ENCODE data around the gene SGMS1. TPM values are rescaled to one million over a fixed set of nuclear protein-coding genes. Genes with fewer than 3 reads are reported as not detected.
"Not testable (repeated sequence)": the region's sequence is repeated elsewhere in the genome, so short reads cannot be mapped to it uniquely, and the experiment has no call there.

Gene SGMS1
- 20.8 TPM for total RNA-seq

GRCh38 chr10:50623663-50624412 lies at the start of gene SGMS1:
SGMS1 (minus strand) TSS chr10:50623956; CDS start chr10:50344114, 279,842 bp downstream.
- peak; percentile 71 for ATAC-seq

GRCh38 chr10:50672152-50672551 lies 48.4 kb upstream of the SGMS1 start:
- ATAC-seq, result not testable (repeated sequence)

- not testable (repeated sequence) for ATAC-seq
Observed at GRCh38 chr10:50671645-50672044, 47.9 kb upstream of the SGMS1 start.

- not testable (repeated sequence) for ATAC-seq
Observed at GRCh38 chr10:50669957-50670356, 46.2 kb upstream of the SGMS1 start.

DNA sequence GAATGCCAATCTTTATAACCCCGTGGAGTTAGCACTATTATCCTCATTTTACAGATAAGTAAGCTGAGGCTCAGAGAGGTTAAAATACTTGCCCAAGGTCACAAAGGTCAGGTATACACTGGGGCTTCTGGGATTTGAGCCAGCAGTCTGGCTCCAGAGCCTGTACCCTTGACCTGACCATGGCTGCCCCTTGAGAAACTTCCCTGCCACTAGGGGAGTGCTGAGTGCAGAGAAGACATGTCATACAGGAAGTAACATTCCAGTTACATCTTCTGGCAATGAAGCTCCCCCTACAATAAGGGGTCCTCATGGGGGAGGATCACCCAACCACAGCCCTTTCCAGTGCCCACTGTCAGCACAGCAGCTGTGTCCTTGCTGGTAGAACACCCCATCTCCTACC lies 43.6 kb upstream of the SGMS1 start:
- ATAC-seq, result not testable (repeated sequence)

- ATAC-seq, result not testable (repeated sequence)
Observed at GRCh38 chr10:50662420-50662819, 38.7 kb upstream of the SGMS1 start.

GRCh38 chr10:50661563-50661962 lies 37.8 kb upstream of the SGMS1 start:
- not testable (repeated sequence) for ATAC-seq

GRCh38 chr10:50659865-50660730 lies 36.3 kb upstream of the SGMS1 start:
- ATAC-seq, result peak; percentile 84

DNA sequence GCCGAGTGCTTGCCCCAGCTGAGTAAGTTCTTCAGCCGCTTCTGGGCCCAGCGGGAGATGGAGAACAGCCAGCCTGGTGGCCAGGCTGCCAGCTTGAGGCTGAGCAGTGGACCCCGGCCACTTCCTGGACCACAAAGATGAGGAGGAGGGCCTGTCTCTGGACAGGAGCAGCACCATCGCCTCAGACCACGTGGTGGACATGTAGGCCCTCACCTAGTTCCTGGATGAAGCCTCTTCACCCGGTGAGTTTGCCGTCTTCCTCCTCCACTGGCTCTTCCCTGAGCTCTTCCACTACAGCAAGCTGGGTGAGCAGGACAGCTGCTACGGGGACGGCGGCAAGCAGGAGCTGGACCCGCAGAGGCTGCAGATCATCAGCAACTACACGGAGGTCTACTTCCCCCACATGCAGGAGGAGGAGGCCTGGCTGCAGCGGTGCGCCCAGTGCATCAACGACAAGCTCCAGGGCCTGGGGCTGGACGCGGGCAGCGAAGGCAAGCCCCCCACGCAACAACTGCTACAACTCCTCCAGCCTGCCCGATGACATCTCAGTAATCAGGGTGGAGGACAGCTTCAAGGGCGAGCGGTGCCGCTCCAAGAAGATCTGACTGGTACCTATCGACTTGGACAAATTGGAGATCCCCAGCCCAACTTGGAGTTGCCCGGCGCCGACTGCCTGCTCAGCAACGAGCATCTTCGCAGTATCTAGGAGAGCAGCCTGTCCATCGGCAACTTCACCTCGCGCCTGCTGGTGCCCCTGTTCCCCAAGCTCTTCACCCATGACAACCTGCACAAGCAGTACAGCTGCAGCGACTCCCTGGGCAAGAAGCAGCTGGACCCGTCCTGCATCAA lies 35.5 kb upstream of the SGMS1 start:
- not testable (repeated sequence) for ATAC-seq

- no peak for ATAC-seq
Observed at GRCh38 chr10:50658165-50658564, 34.4 kb upstream of the SGMS1 start.

GRCh38 chr10:50653758-50654157 lies 30.0 kb upstream of the SGMS1 start:
- ATAC-seq, result peak; percentile 29

DNA sequence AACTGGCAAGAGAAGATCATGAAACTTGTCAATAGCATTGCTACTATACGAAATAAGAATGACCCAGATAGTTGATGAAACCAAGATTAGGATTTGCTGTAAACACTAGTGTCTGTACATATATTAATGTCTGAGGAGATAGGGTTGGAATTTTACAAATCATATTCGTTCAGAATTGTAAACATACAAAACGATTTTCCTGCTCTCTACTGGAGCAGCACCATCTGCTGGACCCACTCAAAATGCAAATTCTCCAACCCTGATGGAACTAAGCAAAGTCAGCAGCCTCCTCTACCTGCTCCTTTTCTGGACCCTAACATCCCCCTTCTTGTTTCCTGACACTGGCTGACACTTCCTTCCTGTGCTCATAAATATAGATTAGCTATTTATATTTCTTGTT lies 29.4 kb upstream of the SGMS1 start:
- peak; percentile 33 for ATAC-seq

GRCh38 chr10:50651808-50652207 lies 28.1 kb upstream of the SGMS1 start:
- no peak for ATAC-seq

GRCh38 chr10:50650481-50650880 lies 26.7 kb upstream of the SGMS1 start:
- no peak for ATAC-seq

DNA sequence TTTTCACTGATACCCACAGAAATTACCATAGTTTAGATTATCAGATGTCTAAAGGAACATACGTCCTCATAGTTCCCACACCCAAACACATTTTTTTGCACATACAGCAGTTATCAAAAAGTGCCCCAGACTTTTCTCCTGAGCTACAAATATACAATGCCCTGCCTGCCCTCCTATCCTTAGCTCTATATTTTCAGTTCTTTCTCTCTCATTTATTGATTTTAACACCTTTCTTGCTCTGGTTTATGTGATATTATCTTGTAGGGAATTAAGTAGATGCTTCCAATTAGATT lies 25.1 kb upstream of the SGMS1 start:
- ATAC-seq, result no peak

DNA sequence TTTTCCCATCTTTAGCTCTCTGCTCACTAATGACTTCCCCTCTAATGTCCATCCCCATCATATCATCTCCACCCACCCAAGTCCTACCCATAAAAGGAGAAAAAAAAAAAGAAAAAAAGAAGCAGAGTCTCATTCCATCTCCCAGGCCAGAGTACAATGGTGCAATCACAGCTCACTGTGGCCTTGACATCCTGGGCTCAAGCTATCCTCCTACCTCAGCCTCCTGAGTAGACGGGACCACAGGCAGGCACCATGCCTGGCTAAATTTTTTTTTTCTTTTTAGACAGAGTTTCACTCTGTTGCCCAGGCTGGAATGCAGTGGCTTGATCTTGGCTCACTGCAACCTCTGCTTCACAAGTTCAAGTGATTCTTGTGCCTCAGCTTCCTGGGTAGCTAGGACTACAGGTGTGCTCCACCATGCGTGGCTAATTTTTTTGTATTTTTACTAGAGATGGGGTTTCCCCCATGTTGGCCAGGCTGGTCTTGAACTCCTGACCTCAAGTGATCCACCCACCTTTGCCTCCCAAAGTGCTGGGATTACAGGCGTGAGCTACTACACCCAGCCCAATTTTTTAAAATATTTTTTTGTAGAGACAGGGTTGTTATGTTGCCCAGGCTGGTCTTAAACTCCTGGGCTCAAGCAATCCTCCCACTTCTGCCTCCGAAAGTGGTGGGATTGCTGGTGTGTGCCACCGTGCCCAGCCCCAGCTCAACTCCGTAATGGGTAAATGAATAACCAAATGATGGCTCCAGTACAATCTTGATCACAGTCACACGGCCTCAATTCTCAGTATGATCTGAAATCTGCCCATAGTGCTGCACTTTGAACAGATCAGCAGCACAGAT lies 24.6 kb upstream of the SGMS1 start:
- no peak for ATAC-seq

DNA sequence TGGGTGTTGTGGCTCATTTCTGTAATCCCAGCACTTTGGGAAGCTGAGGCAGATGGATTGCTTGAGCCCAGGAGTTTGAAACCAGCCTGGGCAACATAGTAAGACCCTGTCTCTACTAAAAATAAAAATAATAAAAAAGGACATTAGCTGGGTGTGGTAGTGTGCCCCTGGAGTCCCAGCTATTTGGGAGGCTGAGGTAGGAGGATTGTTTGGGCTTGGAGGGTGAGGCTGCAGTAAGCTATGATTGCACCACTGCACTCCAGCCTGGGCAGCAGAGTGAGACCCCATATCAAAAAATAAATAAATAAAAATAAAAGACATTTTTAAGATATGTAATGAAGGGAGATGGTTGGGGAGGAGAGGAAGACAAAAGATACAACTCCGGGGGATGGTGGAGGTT lies 23.6 kb upstream of the SGMS1 start:
- ATAC-seq, result not testable (repeated sequence)

GRCh38 chr10:50645236-50645635 lies 21.5 kb upstream of the SGMS1 start:
- no peak for ATAC-seq

DNA sequence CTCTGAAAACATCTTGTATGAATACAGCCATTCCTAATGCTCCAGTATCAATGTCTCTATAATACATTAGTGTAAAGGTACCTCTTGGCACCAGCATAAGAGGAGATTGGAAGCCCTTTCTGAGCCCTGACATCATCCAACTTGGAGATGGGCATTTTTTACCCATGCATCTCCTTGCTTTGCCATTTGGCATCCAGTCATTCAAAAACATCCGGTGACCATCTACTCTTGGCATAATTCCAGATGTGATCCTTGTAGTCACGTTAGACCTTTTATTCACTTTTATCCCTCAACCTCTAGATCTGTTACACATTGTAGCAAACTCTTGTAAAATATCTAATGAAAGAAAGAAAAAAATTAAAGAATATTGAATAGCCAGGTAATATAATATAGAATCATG lies 17.9 kb upstream of the SGMS1 start:
- ATAC-seq, result no peak

GRCh38 chr10:50640238-50640637 lies 16.5 kb upstream of the SGMS1 start:
- no peak for ATAC-seq

GRCh38 chr10:50636618-50637579 lies 13.1 kb upstream of the SGMS1 start:
- ATAC-seq, result no peak

All from esophagus mucosa (tissue), 1 donor.